Right lobe of liver (tissue), 4 donors: ENCODE data around the gene EMX1.

Experiments used
- CTCF ChIP-seq, 4 donors: fragments of 200-600 bp in 3 of 4; fragments of 450-650 bp in 1 of 4; IDR thresholded peaks; one replicate each; pipeline versions ENCODE4 v1.5.1 to v1.8.0; 2016 to 2022; ENCODE audit warnings: antibody characterized with exemption in 4 of 4, mild to moderate bottlenecking in 2 of 4
- POLR2A ChIP-seq: fragments of 450-650 bp; IDR thresholded peaks from one replicate; pipeline ENCODE4 v1.6.1; 2017; ENCODE audit warnings: antibody characterized with exemption, mild to moderate bottlenecking
- donor health status: DM: no; HTN: no; CAD: no.
- donor health status: DM: no; HTN: no; CAD: no.
- donor health status: DM: no; HTN: yes; CAD: no.

DNA sequence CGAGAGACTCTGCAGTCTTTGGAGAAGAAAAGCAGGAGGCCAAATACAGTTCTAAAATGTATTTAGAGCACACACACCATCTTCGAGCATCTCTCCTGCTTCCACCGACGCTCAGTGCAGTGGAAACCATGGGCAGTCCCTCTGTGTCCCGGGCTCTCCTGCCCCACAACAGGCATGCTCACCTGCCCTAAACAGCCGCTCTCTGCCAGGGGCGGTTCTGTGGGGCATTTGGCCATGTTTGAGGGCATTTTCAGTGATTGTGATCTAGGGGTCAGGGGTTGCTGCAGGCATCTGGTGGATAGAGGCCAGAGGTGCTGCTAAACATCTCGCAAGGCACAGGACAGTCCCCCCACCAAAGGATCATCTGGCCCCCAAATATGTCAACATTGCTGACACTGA, 55.8 kb downstream of the EMX1 start:
- no peak for TF ChIP-seq CTCF (IDR thresholded peaks at IDR 0.05)
- no peak for TF ChIP-seq POLR2A
